Lung (tissue), 12 donors: ENCODE results near the gene ZNF891. TPM values are rescaled to one million over a fixed set of nuclear protein-coding genes. Genes with fewer than 3 reads are reported as not detected.

ENCODE experiments used
- ATAC-seq: fragments of 200-7000 bp; cut with Tn5 transposase; one replicate; pipeline ENCODE4 v1.9.1; 2020; ENCODE audit warnings: moderate number of reproducible peaks; ENCODE audit not compliant: insufficient read depth, low FRiP score
- DNase-seq, 3 donors: peaks; one replicate each; pipeline ENCODE4 v3.0.0-alpha.2; 2013 to 2017
- H3K27ac ChIP-seq, 2 donors: one replicate each; pipeline ENCODE4 v1.5.1; 2013; ENCODE audit warnings: mild to moderate bottlenecking in 2 of 2, moderate library complexity in 2 of 2, control low read depth in 1 of 2, inconsistent platforms in 1 of 2, low read depth in 1 of 2, low read length in 1 of 2
- H3K27me3 ChIP-seq, 3 donors: one replicate each; pipeline ENCODE4 v1.5.1; 2013; ENCODE audit warnings: low read length in 2 of 3; ENCODE audit not compliant: control insufficient read depth in 3 of 3, insufficient read depth in 3 of 3
- H3K36me3 ChIP-seq, 4 donors: one replicate each; pipeline ENCODE4 v1.5.1; 2013; ENCODE audit warnings: low read length in 4 of 4, mild to moderate bottlenecking in 1 of 4, moderate library complexity in 1 of 4; ENCODE audit not compliant: control insufficient read depth in 4 of 4, insufficient read depth in 4 of 4
- H3K4me1 ChIP-seq, 5 donors: one replicate each; pipeline ENCODE4 v1.5.1; 2013; ENCODE audit warnings: low read length in 5 of 5, mild to moderate bottlenecking in 2 of 5, moderate library complexity in 1 of 5; ENCODE audit not compliant: control insufficient read depth in 5 of 5, insufficient read depth in 5 of 5
- H3K4me3 ChIP-seq: one replicate; pipeline ENCODE4 v1.5.1; 2013; ENCODE audit warnings: mild to moderate bottlenecking, control low read depth, moderate library complexity
- H3K9ac ChIP-seq, 2 donors: one replicate each; pipeline ENCODE4 v1.5.1; 2013; ENCODE audit warnings: low read length in 2 of 2, control low read depth in 1 of 2; ENCODE audit not compliant: insufficient read depth in 1 of 2
- H3K9me3 ChIP-seq, 4 donors: one replicate each; pipeline ENCODE4 v1.5.1; 2013; ENCODE audit warnings: low read length in 3 of 4, mild to moderate bottlenecking in 1 of 4, moderate library complexity in 1 of 4; ENCODE audit not compliant: control insufficient read depth in 4 of 4, insufficient read depth in 3 of 4
- CTCF ChIP-seq: IDR thresholded peaks from 2 replicates; pipeline ENCODE4 v1.5.1; 2012; ENCODE audit warnings: mild to moderate bottlenecking; ENCODE audit errors: control extremely low read depth, extremely low read depth
- WGBS, 2 donors: extraction: QIAGEN DNeasy Blood & Tissue Kit; methylation state at CpG; one replicate each; pipeline ENCODE4 v1.1.7; 2013; 5-methylcytosine and 5-hydroxymethylcytosine counted together
- polyA plus RNA-seq, 2 donors: library from polyadenylated mRNA; stranded (reverse); fragments of 200-250 nt; gene quantifications; one replicate each; pipeline ENCODE4 v1.2.1, GENCODE V29; 2013
- total RNA-seq, 2 donors: library from RNA; depleted of rRNA in 1 of 2; stranded (reverse); fragments of >200 nt in 1 of 2; gene quantifications; one replicate each; pipeline ENCODE4 v1.2.1, GENCODE V29; 2014 to 2021
- donor health status: control.
- donor health status: control.
- donor health status: Bipolar disorder and iron deficiency.
- donor health status: healthy.
- donor health status: DM: yes; HTN: yes; CAD: no.

The ZNF891 gene
- total and polyA plus RNA-seq, 4 donors: 0.26 to 6.2 (median 1.1) TPM

- DNase-seq (peak in 2 of 3 donors; percentile 15 to 30), ATAC-seq (peak; percentile 5)
- Histone ChIP-seq H3K27me3 (no peaks in the 10 kb centered on the region), H3K4me1 (peaks cover 0 to 12% (median 0%) of the 10 kb centered on the region in 5 donors), H3K36me3 (peaks cover 18 to 49% (median 41%) of the 10 kb centered on the region in 4 donors), H3K4me3 (peak overlapping the region; percentile 78), H3K9ac (peak overlapping the region; percentile 95 to 98), H3K9me3 (peaks cover 26 to 33% (median 32%) of the 10 kb centered on the region in 4 donors), H3K27ac (peak overlapping the region; percentile 96 to 98)
- TF ChIP-seq CTCF: no peak
- 29 to 30% methylated on average over 16 to 17 of the region's 17 CpGs for WGBS, 2 donors
Observed at GRCh38 chr12:133081159-133081780, 48.8 kb downstream of the ZNF891 start.

- TF ChIP-seq CTCF: no peak
- Histone ChIP-seq H3K4me3 (peak within 1 kb of the TSS; percentile 78), H3K9ac (peak within 1 kb of the TSS; percentile 95 to 98), H3K36me3 (peaks cover 15 to 41% (median 35%) of the 10 kb centered on the region in 4 donors), H3K27me3 (no peaks in the 10 kb centered on the region), H3K4me1 (peaks cover 0 to 12% (median 0%) of the 10 kb centered on the region in 5 donors), H3K27ac (peak within 1 kb of the TSS; percentile 96 to 98), H3K9me3 (peaks cover 28 to 36% (median 30%) of the 10 kb centered on the region in 4 donors)
- ATAC-seq (peak; percentile 80), DNase-seq (peak; percentile 98 to 99 (median 99))
- 0% methylated on average over 64 to 69 of the region's 69 CpGs for WGBS, 2 donors
Observed at GRCh38 chr12:133080368-133081158, 49.5 kb downstream of the ZNF891 start, which contains the start of gene ZNF140. Gene ZNF140 (plus strand): TSS chr12:133080923. CDS start chr12:133081321, 398 bp downstream.

GRCh38 chr12:133080026-133080367 lies 50.1 kb downstream of the ZNF891 start:
- H3K36me3 ChIP-seq: peaks cover 11 to 36% (median 29%) of the 10 kb centered on the region in 4 donors
- no peak for TF ChIP-seq CTCF
- no peaks in the 10 kb centered on the region for H3K27me3 ChIP-seq
- H3K27ac ChIP-seq: peak overlapping the region; percentile 96 to 98
- H3K4me3 ChIP-seq: peak overlapping the region; percentile 78
- peaks cover 26 to 36% (median 29%) of the 10 kb centered on the region in 4 donors for H3K9me3 ChIP-seq
- H3K4me1 ChIP-seq: peaks cover 0 to 12% (median 0%) of the 10 kb centered on the region in 5 donors
- peak overlapping the region; percentile 91 to 98 for H3K9ac ChIP-seq
- peak; percentile 91 for ATAC-seq
- DNase-seq: peak; percentile 99 to 100 (median 100)
- 0 to 1% methylated on average over 22 of the region's 22 CpGs for WGBS, 2 donors
